Measurements from ENCODE around the gene TMEM97. TPM values are rescaled to one million over a fixed set of nuclear protein-coding genes. Genes with fewer than 3 reads are reported as not detected.

TMEM97 gene
- total RNA-seq, 1 experiment from 2014 or later: 55.6 TPM

GRCh38 chr17:28317966-28318758 lies 838 bp upstream of the TMEM97 start:
- H3K27me3 ChIP-seq (ENCODE audit: insufficient read depth, low read length): no peaks in the 10 kb centered on the region
- H3K36me3 ChIP-seq (ENCODE audit: control insufficient read depth in 1 of 2, insufficient read depth in 2 of 2, low read length in 2 of 2): peaks cover 0 to 6% of the 10 kb centered on the region in 2 experiments; a peak in 1 of 4 replicates
- peak overlapping the region; percentile 86 to 95 for H3K4me3 ChIP-seq (replicated peaks in 1 of 2; ENCODE audit: low read depth in 1 of 2, low read length in 2 of 2)
- TF ChIP-seq SP1 (IDR thresholded peaks at IDR 0.05; ENCODE audit: low read depth) (no peak), POLR2AphosphoS5 (IDR thresholded peaks at IDR 0.05; ENCODE audit: low read depth, low read length) (no peak), ELF1 (IDR thresholded peaks at IDR 0.05; ENCODE audit: borderline replicate concordance, low read depth) (no peak), RAD21 (IDR thresholded peaks at IDR 0.05; ENCODE audit: low read depth) (no peak), ZBTB33 (IDR thresholded peaks at IDR 0.05; ENCODE audit: extremely low read depth, insufficient replicate concordance, low read length) (no peak), CEBPB (IDR thresholded peaks at IDR 0.05; ENCODE audit: low read depth) (no peak), MAX (IDR thresholded peaks at IDR 0.05) (no peak)
- TF ChIP-seq, protein P1, sequence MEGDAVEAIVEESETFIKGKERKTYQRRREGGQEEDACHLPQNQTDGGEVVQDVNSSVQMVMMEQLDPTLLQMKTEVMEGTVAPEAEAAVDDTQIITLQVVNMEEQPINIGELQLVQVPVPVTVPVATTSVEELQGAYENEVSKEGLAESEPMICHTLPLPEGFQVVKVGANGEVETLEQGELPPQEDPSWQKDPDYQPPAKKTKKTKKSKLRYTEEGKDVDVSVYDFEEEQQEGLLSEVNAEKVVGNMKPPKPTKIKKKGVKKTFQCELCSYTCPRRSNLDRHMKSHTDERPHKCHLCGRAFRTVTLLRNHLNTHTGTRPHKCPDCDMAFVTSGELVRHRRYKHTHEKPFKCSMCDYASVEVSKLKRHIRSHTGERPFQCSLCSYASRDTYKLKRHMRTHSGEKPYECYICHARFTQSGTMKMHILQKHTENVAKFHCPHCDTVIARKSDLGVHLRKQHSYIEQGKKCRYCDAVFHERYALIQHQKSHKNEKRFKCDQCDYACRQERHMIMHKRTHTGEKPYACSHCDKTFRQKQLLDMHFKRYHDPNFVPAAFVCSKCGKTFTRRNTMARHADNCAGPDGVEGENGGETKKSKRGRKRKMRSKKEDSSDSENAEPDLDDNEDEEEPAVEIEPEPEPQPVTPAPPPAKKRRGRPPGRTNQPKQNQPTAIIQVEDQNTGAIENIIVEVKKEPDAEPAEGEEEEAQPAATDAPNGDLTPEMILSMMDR (IDR thresholded peaks at IDR 0.05 in 2 of 3, conservative IDR thresholded peaks at IDR 0.05 in 1 of 3; ENCODE audit: borderline replicate concordance in 1 of 3, insufficient read depth in 1 of 3, low read depth in 2 of 3, low read length in 2 of 3): no peak
- peaks cover 41% of the 10 kb centered on the region for H3K79me2 ChIP-seq (ENCODE audit: insufficient read depth, low read length)
- H3K9me3 ChIP-seq (ENCODE audit: control insufficient read depth in 1 of 2, insufficient read depth in 1 of 2, low read depth in 1 of 2, low read length in 2 of 2): no peaks in the 10 kb centered on the region
- no peak overlapping the region for H2AFZ ChIP-seq (ENCODE audit: low read depth, low read length, poor library complexity, severe bottlenecking)
- peak overlapping the region; percentile 91 for H3K9ac ChIP-seq (ENCODE audit: low read length)
- TSS peak; percentile 76 for BruUV-seq (replicated peaks)
- ChIA-PET POLR2A (interaction anchor here (2.4 kb wide), 1 partner anchor 17 kb away, joined by 8 read pairs; the partner anchor contains the start of genes IFT20 and TNFAIP1), CTCF (no interaction called here), RAD21 (ENCODE audit: low non-redundant PET in 1 of 2, low total read pairs in 2 of 2, uncharacterized antibody in 2 of 2, unreplicated experiment in 2 of 2) (no interaction called here)
- no peak for DNase-seq (ENCODE audit: low read depth, low spot score)
- no peaks in the 10 kb centered on the region for H3K9me2 ChIP-seq (ENCODE audit: insufficient read depth)
- peak overlapping the region; percentile 52 for H3K27ac ChIP-seq (ENCODE audit: low read depth, low read length)
- intact Hi-C loops (cut with micrococcal nuclease): loop anchor here (10.0 kb wide), 1 partner anchor 57 kb away; the partner anchor contains the start of genes SARM1 and VTN
- peak overlapping the region; percentile 98 for H3K4me2 ChIP-seq (ENCODE audit: low read length)
- no peaks in the 10 kb centered on the region for H4K20me1 ChIP-seq (ENCODE audit: insufficient read depth)
- ATAC-seq: peak; percentile 4; the same call in 1 of the 2 replicates
- H3K4me1 ChIP-seq (ENCODE audit: control insufficient read depth in 1 of 2, insufficient read depth in 2 of 2, low read length in 2 of 2): peaks cover 12 to 26% of the 10 kb centered on the region in 2 experiments; a peak in 3 of 4 replicates
